Measurements from ENCODE around the gene TMEM14B. TPM values are rescaled to one million over a fixed set of nuclear protein-coding genes. Genes with fewer than 3 reads are reported as not detected.

The TMEM14B gene
- total RNA-seq, 1 donor from 2014 or later: 56.1 TPM

DNA sequence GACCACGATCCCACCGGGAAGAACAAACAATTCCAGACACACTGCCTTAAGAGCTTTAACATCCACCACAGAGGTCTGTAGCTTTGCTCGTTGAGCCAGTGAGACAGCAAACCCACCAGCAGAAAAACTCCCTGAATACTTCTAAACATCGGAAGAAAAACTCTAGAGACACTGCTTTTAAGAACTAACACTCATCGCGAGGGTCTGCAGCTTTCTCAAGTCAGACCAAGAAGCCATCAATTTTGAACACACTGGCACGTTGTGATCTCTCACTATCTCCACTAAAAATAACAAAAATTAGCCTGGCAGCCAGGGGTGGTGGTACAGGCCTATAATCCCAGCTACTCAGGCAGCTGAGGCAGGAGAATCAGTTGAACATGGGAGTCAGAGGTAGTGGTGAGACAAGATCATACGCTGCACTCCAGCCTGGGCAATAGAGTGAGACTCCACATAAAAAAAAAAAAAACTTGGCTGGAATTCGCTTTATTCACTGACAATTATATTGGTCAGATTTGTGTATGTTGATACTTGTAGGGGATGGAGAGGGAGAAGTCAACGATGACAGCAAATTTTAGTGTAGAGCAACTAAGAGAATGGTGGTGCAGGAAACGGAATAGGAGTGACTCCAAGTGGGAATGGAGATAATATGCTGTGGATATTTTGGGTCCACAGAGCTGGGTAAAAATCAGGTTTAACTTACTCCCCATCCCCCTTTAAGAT is 25.6 kb upstream of the TMEM14B start:
- peaks cover 28% of the 10 kb centered on the region for H3K4me1 Mint-ChIP-seq
- DNase-seq (ENCODE audit: low spot score in 2 of 2, unreplicated experiment in 2 of 2): no peak

DNA sequence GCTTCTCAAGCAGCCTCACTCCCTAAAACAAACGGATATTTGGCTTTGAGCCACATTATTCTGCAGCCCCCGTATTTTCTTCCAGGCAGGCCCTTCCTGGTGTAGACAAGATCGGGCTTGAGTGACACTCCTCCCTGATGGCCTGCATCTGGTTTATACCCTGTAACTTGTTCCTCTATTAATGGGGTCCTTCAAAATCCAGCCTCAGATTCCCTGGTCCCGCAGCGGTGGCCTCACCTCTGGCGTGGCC is 25.1 kb upstream of the TMEM14B start:
- peaks cover 7% of the 10 kb centered on the region for H3K36me3 Mint-ChIP-seq
- H3K4me3 Mint-ChIP-seq: peak overlapping the region; percentile 97
- TF ChIP-seq, protein P1, sequence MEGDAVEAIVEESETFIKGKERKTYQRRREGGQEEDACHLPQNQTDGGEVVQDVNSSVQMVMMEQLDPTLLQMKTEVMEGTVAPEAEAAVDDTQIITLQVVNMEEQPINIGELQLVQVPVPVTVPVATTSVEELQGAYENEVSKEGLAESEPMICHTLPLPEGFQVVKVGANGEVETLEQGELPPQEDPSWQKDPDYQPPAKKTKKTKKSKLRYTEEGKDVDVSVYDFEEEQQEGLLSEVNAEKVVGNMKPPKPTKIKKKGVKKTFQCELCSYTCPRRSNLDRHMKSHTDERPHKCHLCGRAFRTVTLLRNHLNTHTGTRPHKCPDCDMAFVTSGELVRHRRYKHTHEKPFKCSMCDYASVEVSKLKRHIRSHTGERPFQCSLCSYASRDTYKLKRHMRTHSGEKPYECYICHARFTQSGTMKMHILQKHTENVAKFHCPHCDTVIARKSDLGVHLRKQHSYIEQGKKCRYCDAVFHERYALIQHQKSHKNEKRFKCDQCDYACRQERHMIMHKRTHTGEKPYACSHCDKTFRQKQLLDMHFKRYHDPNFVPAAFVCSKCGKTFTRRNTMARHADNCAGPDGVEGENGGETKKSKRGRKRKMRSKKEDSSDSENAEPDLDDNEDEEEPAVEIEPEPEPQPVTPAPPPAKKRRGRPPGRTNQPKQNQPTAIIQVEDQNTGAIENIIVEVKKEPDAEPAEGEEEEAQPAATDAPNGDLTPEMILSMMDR (IDR thresholded peaks at IDR 0.05; ENCODE audit: unreplicated experiment): no peak
- H3K27me3 Mint-ChIP-seq (ENCODE audit: low read depth): no peaks in the 10 kb centered on the region
- peaks cover 28% of the 10 kb centered on the region for H3K4me1 Mint-ChIP-seq
- H3K27ac Mint-ChIP-seq: peak overlapping the region; percentile 99
- DNase-seq (ENCODE audit: low spot score in 2 of 2, unreplicated experiment in 2 of 2): no peak
- H3K9me3 Mint-ChIP-seq: peaks cover 4% of the 10 kb centered on the region

More for the DNA sequence above, 25.6 kb upstream of the TMEM14B start:
- Mint-ChIP-seq H3K27ac (peak overlapping the region; percentile 99), H3K4me3 (peak overlapping the region; percentile 97), H3K9me3 (peaks cover 4% of the 10 kb centered on the region), H3K36me3 (peaks cover 4% of the 10 kb centered on the region), H3K27me3 (ENCODE audit: low read depth) (no peaks in the 10 kb centered on the region)
- TF ChIP-seq, protein P1 (IDR thresholded peaks at IDR 0.05; ENCODE audit: unreplicated experiment): no peak

DNA sequence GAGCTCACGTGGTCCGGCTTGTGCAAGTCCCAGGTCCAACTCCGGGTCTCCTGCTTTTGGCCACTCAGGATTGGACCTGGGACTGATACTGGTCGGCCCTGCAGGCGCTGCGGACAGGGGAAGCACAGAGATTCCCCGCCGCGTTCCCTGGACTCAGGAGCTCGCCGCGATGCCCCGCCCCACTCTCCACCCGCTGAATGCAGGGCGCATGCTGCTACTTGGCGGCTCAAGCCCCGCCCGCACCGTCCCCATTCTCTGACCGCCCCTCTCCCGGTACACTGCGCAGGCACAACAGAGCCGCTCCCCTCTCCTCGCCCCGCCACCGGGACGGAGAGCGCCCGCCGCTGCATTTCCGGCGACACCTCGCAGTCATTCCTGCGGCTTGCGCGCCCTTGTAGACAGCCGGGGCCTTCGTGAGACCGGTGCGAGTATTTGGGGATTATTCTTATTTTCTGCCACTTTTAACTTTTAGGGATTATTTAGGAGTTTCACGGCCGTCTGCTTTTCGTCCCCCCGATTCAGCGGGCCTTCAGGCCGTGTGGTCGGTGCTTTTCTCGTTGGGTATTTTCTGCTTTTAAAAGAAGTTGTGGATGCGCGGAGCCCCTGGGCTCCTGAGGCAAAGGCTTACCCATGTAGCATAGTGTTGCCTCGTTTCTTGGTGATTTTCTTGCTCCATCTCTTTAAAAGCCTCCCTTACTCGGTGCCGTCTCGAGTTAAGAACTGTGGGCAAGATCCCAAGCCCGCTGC is 24.6 kb upstream of the TMEM14B start, which contains the start of gene TMEM14C:
Gene TMEM14C (plus strand): TSS at position 251 of the 747 bp plus-strand sequence. CDS start 1,544 bp downstream, outside the sequence.
- no peaks in the 10 kb centered on the region for H3K27me3 Mint-ChIP-seq (ENCODE audit: low read depth)
- peak within 1 kb of the TSS; percentile 99 for H3K27ac Mint-ChIP-seq
- DNase-seq (ENCODE audit: low spot score in 2 of 2, unreplicated experiment in 2 of 2): peak; percentile 93 to 96
- TF ChIP-seq, protein P1 (IDR thresholded peaks at IDR 0.05; ENCODE audit: unreplicated experiment): no peak
- H3K4me1 Mint-ChIP-seq: peaks cover 28% of the 10 kb centered on the region
- peaks cover 4% of the 10 kb centered on the region for H3K9me3 Mint-ChIP-seq
- H3K36me3 Mint-ChIP-seq: peaks cover 10% of the 10 kb centered on the region
- peak within 1 kb of the TSS; percentile 97 for H3K4me3 Mint-ChIP-seq

DNA sequence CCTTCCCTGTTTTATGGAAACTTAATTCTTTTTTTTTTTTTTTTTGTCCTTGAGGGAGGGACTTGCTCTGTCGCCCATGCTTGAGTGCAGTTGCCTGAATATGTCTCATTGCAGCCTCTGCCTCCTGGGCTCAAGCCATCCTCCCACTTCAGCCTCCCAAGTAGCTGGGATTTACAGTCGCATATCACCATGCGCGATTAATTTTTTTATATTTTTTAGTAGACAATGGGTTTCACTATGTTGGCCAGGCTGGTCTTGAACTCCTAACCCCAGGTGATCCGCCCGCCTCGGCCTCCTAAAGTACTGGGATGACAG is 24.1 kb upstream of the TMEM14B start:
- Mint-ChIP-seq H3K4me3 (peak overlapping the region; percentile 97), H3K9me3 (peaks cover 2% of the 10 kb centered on the region), H3K36me3 (peaks cover 14% of the 10 kb centered on the region), H3K4me1 (peaks cover 28% of the 10 kb centered on the region), H3K27me3 (ENCODE audit: low read depth) (no peaks in the 10 kb centered on the region), H3K27ac (peak overlapping the region; percentile 99)
- TF ChIP-seq, protein P1 (IDR thresholded peaks at IDR 0.05; ENCODE audit: unreplicated experiment): no peak
- DNase-seq (ENCODE audit: low spot score in 2 of 2, unreplicated experiment in 2 of 2): no peak

DNA sequence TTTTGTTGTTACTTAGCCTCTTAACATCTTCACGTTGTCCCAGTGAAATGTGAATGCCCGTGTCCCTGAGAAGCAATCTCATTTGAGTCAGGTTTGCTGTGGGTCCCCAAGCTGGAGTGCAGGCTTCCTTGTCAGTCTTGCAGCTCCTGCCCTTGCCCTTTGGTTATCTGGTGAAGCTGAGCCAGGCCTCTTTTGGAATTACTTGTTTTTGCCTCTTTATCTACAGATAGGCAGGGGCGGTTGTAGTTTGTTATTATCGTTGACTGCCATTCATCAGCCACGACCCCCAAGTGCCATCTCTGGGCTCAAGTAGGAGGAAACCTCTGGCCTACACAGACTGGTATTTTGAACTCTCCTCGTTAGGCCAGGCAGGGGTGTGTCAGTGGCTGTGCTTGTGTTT is 22.6 kb upstream of the TMEM14B start:
- Mint-ChIP-seq H3K4me3 (peak overlapping the region; percentile 97), H3K36me3 (peaks cover 18% of the 10 kb centered on the region), H3K4me1 (peaks cover 28% of the 10 kb centered on the region), H3K27me3 (ENCODE audit: low read depth) (no peaks in the 10 kb centered on the region), H3K9me3 (no peaks in the 10 kb centered on the region), H3K27ac (peak overlapping the region; percentile 61)
- TF ChIP-seq, protein P1 (IDR thresholded peaks at IDR 0.05; ENCODE audit: unreplicated experiment): no peak
- no peak for DNase-seq (ENCODE audit: low spot score in 2 of 2, unreplicated experiment in 2 of 2)

Data from mesothelial cell of epicardium (in vitro differentiated cells).